NCI-H2029 treated with DMSO at 0.1 percent for 48 hours (cell line): ENCODE measurements around the gene ZNF691.
"Not testable (repeated sequence)": the region's sequence is repeated elsewhere in the genome, so short reads cannot be mapped to it uniquely, and the experiment has no call there.

ENCODE experiments used
- DNase-seq: peaks from one replicate; lab custom pipeline; 2025; lab: John Stamatoyannopoulos, UW

ZNF691 gene

DNA sequence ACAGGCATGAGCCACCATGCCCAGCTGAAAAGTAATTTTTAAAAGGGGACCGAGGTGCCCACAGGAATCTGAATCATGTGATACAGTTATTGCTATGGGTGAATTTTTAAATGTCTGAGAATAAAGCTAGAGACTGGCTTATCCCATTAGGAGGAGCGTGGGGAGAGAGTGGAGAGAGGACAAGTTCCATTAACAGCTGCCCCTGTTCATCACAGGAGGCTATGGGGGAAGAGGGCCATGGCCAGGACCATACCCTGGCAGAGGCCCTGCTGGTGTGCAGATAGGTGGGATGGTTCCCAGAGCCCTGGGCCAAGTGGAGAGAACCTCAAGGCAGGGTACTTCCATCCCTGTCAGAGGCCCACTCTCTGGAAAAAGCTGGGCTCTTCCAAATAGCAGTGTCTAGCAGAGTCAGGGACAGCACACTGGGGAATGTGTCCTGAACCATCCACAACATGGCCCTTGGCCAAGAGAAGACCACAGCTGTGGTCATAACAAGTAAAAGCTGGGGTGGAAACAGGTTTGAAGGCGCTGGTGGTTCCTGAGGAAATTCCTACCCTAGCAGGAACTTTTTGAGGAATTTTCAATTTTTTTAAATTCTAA is 13.7 kb upstream of the ZNF691 start:
- no peak for DNase-seq

DNA sequence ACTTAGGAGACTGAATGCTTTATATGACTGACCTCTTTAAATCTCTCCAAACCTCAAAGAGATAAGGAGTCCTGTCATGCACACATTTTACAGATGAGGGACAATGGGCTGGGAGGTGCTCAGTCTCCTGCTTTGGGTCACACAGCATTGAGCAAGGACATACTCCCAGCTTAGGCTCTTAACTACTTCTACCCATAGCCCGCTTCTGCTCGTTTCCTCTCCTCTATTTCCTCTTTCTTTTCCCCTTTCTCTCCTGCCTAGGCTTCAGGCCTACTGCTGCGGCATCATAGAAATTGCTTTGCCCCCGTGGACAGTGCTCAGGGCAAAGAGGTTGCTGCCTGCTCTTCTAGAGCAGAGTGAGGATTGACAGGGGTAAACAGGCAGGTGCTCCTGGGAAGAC is 12.4 kb upstream of the ZNF691 start:
- no peak for DNase-seq

DNA sequence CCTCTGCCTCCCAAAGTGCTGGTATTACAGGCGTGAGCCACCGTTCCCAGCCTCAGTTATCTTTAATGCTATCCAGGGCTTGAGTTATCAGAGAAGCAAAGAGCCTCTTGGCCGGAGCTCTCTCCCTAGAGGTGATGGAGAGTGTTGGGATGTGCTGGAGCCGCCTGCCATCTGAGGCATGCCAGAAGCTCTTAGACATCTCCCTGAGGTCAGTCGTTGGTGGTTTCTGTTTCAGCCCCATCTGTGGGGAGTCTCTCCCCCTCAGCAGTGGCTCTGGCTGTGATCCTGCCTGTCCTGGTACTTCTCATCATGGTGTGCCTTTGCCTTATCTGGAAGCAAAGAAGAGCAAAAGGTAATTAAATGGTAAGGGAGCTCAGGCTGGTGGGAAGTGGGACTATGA is 11.6 kb upstream of the ZNF691 start:
- DNase-seq, result no peak

DNA sequence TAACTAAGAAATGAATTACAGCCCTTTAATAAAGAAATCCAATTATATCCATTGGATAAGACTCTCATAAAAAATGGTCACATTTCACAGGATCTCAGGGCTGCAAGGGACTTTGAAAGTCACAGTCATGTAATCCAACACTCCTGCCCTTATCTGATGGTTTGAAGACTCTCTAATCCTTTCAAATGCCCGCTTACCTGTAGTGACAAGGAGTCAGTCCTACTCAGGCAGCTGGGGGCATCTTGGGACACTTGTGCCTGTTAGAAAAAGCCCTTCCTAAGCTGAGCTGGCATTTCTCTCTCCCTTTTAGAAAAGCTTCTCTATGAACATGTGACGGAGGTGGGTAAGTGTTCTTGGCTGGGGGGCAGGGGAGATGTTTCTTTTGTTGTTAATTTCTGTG is 11.0 kb upstream of the ZNF691 start:
- DNase-seq, result no peak

GRCh38 chr1:42837709-42838108 is 8.7 kb upstream of the ZNF691 start:
- no peak for DNase-seq

- DNase-seq, result no peak
Observed at GRCh38 chr1:42838482-42839190, 7.8 kb upstream of the ZNF691 start.

- DNase-seq, result no peak
Observed at GRCh38 chr1:42841010-42841409, 5.4 kb upstream of the ZNF691 start.

DNA sequence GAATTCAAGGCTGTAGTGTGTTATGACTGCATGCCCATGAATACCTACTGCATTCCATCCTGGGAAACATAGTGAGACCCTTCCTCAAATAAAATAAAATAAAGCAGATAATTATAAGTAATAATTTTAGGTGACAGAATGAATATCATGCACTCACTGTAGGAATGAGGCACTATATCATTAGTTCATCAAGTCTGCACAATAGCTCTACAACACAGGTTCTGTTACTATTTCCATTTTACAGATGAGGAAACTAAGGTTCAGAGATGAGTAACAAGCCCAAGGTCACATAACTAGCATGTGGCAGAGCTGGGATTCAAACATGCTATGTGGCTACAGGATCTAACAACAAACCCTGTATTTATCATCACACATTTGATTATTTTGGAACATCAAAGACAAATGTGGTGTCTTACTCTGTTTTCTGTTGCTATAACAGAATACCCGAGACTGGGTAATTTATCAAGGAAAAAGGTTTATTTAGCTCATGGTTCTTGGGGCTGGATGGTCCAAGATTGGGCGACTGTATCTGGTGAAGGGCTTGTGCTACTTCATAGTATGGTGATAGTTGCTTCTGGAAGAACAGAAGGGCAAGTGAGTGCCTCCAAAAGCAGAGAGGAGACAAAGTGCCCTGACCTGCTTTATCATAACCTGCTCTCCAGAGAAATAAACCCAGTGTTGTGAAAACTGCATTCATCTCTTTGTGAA is 4.8 kb upstream of the ZNF691 start:
- DNase-seq, result no peak

- DNase-seq, result no peak
Observed at GRCh38 chr1:42844592-42845140, 1.7 kb upstream of the ZNF691 start.

DNA sequence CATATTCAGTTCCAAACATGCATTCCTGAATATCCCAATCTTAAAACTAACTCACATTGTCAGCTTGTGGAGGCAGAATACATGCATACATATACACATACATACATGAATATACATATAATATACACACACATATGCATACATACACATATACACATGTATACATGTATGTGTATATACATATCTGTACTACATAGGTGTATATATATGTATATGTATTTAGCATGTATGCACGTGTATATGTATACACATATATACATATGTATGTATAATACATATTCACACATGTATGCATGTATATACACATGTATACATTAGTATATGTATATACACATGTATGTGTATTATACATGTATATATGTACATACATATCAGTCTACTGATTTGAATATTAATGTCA is 1.2 kb upstream of the ZNF691 start:
- no peak for DNase-seq

DNA sequence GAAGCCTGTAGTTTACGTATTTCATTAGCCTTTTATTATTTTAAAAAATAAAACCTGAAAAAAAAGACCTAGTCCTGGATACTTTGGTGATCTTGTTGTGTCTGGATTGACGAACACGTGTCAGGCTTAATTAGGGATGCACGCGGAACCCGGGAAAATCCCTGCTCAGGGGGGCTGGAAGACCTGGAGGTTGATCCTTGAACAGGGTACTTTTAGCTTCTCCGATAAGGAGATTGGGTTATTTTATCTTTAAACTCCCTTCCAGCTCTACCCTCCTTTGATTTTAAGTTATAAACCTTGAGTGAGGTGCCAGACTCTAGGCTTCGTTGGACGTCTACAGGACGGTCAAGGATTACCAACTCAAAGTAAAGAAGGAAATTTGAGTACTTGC is 552 bp upstream of the ZNF691 start:
- no peak for DNase-seq

DNA sequence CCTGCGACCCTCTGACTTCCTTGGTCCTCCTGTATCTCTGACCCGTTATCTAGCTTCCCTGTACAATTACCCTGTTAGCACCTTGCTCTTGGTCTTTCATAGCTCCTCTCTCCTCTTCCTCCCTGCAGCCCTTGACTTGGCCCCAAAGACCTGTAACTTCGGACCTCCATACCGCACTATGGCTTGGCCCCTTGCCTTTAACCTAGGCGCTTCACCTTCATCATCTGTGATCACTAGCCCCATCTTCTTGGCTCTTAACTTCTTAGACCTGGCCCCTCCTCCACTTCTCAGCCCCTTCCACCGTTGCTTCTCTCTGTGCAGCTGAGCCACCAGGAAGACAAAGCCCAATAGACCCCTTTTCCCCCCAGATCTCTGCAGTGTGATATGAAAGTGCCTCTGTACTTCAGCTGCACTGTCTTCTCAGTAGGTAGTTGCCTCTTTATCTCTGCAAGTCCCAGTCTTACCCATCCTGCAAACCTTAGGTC is 740 bp downstream of the ZNF691 start:
- DNase-seq, result no peak

DNA sequence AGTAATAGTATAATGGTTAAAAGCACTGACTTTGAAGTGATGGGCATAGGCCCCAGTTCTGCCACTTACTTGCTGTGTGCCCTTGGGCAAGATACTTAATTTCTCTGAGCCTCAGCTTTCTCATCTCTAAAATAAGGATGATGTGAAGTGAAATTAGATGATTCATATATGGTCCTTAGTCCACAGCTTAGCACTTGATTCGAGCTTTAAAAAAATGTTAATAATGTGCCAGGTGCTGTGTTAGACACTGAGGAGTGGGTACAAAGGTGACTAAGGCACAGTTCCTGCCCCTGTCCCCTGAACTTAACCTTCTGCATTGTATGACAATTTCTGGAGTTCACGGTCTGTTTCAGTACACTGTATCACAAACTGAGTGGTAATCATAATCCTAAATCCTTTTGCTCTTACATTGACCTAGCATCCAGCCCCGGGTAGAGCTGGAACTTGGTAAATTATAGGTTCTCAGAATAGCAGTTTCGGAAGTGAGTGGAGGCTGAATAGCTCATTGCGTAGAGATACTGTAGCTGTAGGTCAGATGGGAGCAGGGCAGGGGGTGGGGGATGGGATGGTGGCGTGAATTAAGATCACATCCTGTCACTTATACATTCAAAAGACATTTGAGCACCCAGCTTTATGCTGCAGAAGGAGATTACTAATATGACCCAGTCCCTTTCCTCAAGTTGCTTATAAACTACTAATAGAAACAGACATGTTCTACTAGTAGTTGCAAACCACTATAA is 1.5 kb downstream of the ZNF691 start:
- DNase-seq, result no peak

DNA sequence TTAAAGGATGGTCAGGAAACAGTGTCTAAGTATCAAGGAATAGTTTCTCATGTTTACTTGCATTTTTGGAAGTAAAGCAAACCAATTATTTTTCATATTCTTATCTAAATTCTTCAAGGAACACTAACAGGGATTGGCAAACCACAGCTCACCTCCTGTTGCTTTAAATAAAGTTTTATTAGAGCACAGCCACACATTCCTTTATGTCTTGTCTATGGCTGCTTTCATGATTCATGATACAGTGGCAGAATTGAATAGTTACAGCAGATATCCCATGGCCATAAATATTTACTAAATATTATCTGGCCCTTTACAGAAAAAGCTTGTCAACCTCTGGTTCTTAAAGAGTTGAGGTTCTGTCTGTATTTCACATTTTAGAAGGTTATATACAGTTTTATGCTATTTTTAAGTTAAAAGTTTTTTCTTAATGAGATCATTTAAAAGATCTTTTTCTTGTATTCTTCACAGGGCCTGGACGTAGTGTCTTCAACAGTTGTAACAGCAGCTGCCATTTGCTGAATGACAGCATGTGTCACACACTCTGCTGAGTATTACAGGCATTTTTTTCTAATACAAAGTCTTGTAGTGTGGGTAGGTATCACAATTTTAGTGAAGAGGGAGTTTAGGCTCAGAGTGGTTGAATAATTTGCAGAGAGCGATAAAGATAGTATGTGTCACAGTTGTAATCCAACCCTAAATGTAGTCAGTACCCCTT is 2.6 kb downstream of the ZNF691 start:
- DNase-seq, result no peak

- DNase-seq, result no peak
Observed at GRCh38 chr1:42849944-42850343, 3.5 kb downstream of the ZNF691 start.

GRCh38 chr1:42851420-42851819 is 5.0 kb downstream of the ZNF691 start:
- no peak for DNase-seq

GRCh38 chr1:42851960-42852607 is 5.7 kb downstream of the ZNF691 start:
- DNase-seq, result no peak

GRCh38 chr1:42852608-42852980 is 6.2 kb downstream of the ZNF691 start:
- no peak for DNase-seq

- DNase-seq, result no peak
Observed at GRCh38 chr1:42853116-42853884, 6.9 kb downstream of the ZNF691 start.

GRCh38 chr1:42856554-42856953 is 10.1 kb downstream of the ZNF691 start:
- not testable (repeated sequence) for DNase-seq
